ENCODE measurements around the gene ACSM5. TPM values are rescaled to one million over a fixed set of nuclear protein-coding genes. Genes with fewer than 3 reads are reported as not detected.
"Not testable (repeated sequence)": the region's sequence is repeated elsewhere in the genome, so short reads cannot be mapped to it uniquely, and the experiment has no call there.

ACSM5 gene
- total RNA-seq, 6 experiments from 2014 or later, result 45.8 to 231 (median 151) TPM

DNA sequence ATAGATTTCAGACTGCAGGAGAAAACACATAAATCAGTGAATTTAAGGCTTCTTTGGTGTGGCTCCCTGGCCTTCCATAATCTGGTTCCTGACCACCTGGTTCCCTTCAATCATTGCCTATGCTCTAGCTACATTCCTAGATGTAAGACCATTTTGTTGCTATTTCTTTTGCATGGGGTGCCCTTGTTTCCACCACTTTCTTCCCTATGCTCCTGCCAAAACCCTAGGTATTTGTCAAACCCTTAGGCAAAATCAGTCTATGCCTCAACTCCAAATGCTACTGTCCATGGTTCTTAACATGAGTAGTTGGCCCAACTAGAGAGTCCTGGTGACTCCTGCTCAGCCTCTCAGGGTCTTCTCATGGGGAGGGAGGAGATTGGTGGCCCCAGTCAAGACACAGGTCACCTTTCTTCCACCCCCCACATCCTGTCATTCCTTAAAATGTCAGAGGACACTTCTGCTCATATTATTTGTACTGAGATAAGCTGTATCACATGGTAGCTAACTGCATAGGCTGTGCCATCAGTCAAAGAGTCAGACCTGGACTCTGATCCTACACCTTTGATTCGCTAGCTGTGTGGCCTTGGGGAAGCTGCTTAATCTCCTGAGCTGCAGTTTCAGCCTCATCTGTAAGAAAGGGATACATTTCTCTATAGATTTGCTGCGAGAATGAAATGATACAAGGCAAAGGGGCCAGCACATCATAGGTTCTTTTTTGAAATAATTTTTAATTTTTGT lies 15.0 kb downstream of the ACSM5 start:
- 33% methylated on average over 2 of the region's 2 CpGs for WGBS (ENCODE audit: insufficient coverage, low coverage, low lambda C conversion rate, missing lambda C conversion rate)
- Histone ChIP-seq H3K27ac (peak overlapping the region; percentile 28 to 86 (median 78)), H3K27me3 (no peaks in the 10 kb centered on the region), H3K4me1 (peaks cover 0 to 45% (median 12%) of the 10 kb centered on the region in 4 donors), H3K4me3 (no peak overlapping the region), H3K9me3 (no peaks in the 10 kb centered on the region), H3K36me3 (no peaks in the 10 kb centered on the region)
- TF ChIP-seq POLR2A (IDR thresholded peaks at IDR 0.05), result no peak
- TF ChIP-seq, protein P1, sequence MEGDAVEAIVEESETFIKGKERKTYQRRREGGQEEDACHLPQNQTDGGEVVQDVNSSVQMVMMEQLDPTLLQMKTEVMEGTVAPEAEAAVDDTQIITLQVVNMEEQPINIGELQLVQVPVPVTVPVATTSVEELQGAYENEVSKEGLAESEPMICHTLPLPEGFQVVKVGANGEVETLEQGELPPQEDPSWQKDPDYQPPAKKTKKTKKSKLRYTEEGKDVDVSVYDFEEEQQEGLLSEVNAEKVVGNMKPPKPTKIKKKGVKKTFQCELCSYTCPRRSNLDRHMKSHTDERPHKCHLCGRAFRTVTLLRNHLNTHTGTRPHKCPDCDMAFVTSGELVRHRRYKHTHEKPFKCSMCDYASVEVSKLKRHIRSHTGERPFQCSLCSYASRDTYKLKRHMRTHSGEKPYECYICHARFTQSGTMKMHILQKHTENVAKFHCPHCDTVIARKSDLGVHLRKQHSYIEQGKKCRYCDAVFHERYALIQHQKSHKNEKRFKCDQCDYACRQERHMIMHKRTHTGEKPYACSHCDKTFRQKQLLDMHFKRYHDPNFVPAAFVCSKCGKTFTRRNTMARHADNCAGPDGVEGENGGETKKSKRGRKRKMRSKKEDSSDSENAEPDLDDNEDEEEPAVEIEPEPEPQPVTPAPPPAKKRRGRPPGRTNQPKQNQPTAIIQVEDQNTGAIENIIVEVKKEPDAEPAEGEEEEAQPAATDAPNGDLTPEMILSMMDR (IDR thresholded peaks at IDR 0.05), result no peak
- no peak for DNase-seq
- intact Hi-C loops (cut with DNase I), result no loop called here
- peak; percentile 63 to 79 (median 74) for ATAC-seq

DNA sequence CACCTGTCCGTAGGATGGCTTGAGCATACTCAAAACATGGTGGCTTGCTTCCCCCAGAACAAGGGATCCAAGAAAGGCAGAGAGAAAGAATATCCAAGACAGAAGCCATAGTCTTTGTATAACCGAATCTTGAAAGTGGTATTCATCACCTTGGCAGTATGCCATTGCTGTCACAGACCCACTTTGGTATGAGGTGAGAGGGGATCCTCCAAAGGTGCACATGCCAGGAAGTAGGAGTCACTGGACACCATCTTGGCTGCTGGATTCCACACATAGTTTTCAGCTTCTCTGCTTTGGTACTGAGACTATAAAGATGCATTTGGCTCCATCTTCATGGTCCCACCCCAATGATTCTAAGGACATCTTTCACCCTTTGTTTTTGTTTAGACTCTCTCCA lies 18.1 kb downstream of the ACSM5 start:
- peaks cover 0 to 55% (median 17%) of the 10 kb centered on the region in 4 donors for H3K4me1 ChIP-seq
- H3K27me3 ChIP-seq; H3K9me3 ChIP-seq; H3K36me3 ChIP-seq; intact Hi-C loops (cut with DNase I); ATAC-seq; DNase-seq; H3K4me3 ChIP-seq: not testable (repeated sequence)
- H3K27ac ChIP-seq, result peak overlapping the region; percentile 38 to 88 (median 85)
- WGBS (ENCODE audit: insufficient coverage, low coverage, low lambda C conversion rate, missing lambda C conversion rate), result 46% methylated on average over 2 of the region's 2 CpGs

DNA sequence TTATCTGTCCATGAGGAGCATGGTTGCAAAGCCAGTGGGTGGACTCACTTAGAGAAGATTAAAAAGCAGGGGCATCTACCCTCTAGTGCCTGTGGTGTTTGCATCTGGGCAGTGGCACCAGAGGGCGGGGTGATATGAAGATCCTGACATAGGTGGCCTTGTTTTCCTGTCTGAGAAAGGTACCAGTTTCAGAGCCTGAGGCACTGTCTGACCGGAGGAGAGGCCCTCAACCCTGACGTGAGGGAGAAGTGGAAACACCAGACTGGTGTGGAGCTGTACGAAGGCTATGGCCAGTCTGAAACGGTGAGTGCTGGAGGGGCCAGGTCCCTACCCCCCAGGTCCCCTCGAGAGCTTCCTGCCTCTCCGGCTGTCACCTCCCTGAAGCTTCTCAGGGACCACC lies 20.2 kb downstream of the ACSM5 start:
- H3K9me3 ChIP-seq, result not testable (repeated sequence)

DNA sequence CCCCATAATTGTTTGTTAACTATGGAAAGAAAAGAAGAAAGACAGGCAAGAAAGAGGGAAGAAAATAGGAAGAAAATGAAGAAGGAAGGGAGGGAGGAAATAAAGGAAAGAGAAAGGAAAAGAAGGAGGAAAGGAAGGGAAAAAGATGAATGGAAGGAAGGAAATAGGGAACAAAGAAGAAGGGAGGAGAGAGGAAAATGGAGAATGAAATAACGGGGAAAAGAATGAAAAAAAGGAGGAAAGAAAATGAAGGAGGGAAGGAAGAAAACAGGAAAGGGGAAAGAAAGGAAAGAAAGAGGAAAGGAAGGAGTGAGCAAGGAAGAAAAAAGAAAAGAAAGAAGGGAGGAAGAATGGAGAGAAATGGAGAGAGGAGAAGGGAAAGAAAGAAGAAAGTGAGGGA lies 21.1 kb downstream of the ACSM5 start:
- H3K4me3 ChIP-seq; H3K27me3 ChIP-seq; H3K36me3 ChIP-seq; H3K9me3 ChIP-seq; intact Hi-C loops (cut with DNase I); ATAC-seq; DNase-seq: not testable (repeated sequence)
- WGBS (ENCODE audit: insufficient coverage, low coverage, low lambda C conversion rate, missing lambda C conversion rate), result 100% methylated on average over 1 of the region's 1 CpG
- Histone ChIP-seq H3K27ac (peak overlapping the region in 1 of 3 donors; percentile 49), H3K4me1 (peaks cover 0 to 32% (median 6%) of the 10 kb centered on the region in 4 donors)

More for the DNA sequence above, 20.2 kb downstream of the ACSM5 start:
- H3K4me3 ChIP-seq; ATAC-seq; H3K27ac ChIP-seq; DNase-seq; intact Hi-C loops (cut with DNase I); H3K27me3 ChIP-seq; H3K36me3 ChIP-seq: not testable (repeated sequence)
- peaks cover 0 to 40% (median 8%) of the 10 kb centered on the region in 4 donors for H3K4me1 ChIP-seq
- WGBS (ENCODE audit: insufficient coverage, low coverage, low lambda C conversion rate, missing lambda C conversion rate), result 80% methylated on average over 2 of the region's 7 CpGs

DNA sequence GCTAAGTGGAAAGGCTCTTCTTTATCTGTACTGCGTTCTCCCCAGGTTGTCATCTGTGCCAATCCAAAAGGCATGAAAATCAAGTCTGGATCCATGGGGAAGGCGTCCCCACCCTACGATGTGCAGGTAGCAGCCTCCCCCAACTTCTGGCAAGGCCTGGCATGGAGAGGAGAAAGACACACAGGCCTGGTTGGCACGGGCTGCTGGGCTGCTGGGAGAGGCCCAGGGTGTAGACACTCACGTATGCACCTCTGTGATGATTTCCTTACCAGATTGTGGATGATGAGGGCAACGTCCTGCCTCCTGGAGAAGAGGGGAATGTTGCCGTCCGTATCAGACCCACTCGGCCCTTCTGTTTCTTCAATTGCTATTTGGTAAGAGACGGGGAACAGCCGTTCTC lies 21.6 kb downstream of the ACSM5 start:
- no peaks in the 10 kb centered on the region for H3K27me3 ChIP-seq
- DNase-seq (peak; percentile 69 to 74 (median 70)), ATAC-seq (peak; percentile 60 to 81 (median 73))
- H3K4me1 ChIP-seq, result peaks cover 0 to 31% (median 4%) of the 10 kb centered on the region in 4 donors
- TF ChIP-seq, protein P1 (IDR thresholded peaks at IDR 0.05), result no peak
- TF ChIP-seq POLR2A (IDR thresholded peaks at IDR 0.05), result no peak
- H3K4me3 ChIP-seq, result no peak overlapping the region
- no peaks in the 10 kb centered on the region for H3K36me3 ChIP-seq
- WGBS (ENCODE audit: insufficient coverage, low coverage, low lambda C conversion rate, missing lambda C conversion rate), result 41% methylated on average over 9 of the region's 11 CpGs
- peak overlapping the region in 2 of 3 donors; percentile 33 to 49 for H3K27ac ChIP-seq
- intact Hi-C loops (cut with DNase I), result no loop called here
- no peaks in the 10 kb centered on the region for H3K9me3 ChIP-seq

DNA sequence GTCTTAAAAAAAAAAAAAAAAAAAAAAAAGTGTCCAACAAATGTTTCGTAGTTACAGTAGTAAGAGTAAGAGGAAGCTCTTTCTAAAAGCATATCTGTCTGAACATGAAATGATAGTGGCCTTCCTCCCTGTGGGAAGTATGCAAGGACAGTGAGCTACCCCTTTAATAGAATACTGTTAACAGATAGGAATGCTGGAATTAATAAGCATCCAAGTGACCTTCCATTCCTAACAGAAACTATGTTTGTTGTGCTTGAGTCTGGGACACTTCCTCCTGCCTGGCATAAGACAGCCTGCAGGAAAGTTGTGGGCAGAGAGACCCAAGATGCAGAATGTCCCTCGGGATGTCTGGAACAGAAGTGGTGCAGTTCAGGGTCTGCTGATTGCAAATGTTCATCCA lies 29.6 kb downstream of the ACSM5 start:
- H3K27me3 ChIP-seq; H3K36me3 ChIP-seq; intact Hi-C loops (cut with DNase I); H3K9me3 ChIP-seq; DNase-seq; H3K4me3 ChIP-seq: not testable (repeated sequence)
- Histone ChIP-seq H3K27ac (peak overlapping the region in 2 of 3 donors; percentile 81 to 89), H3K4me1 (peaks cover 0 to 28% (median 13%) of the 10 kb centered on the region in 4 donors)
- ATAC-seq, result peak; percentile 2 to 29 (median 12)
- WGBS (ENCODE audit: insufficient coverage, low coverage, low lambda C conversion rate, missing lambda C conversion rate), result no CpG with 5 or more reads among the region's 2 CpGs

DNA sequence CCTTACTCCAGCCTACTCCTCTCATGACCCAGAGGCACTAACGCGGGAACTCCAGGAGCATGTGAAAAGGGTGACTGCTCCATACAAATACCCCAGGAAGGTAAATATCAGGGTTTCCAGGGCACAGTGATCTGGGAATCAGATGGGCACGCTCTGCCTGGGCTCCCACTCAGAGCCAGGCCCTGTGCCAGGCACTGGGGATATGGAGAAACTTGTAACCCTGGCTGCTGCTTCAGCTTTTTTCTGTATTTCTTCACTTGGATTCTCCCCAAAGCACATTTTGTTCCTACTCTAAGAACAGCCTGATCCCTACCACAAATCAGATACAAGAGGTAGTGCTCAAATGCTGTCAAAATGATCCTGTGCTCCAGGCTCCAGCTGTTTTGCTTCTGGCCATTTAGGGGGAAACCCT lies 30.5 kb downstream of the ACSM5 start:
- H3K4me3 ChIP-seq; intact Hi-C loops (cut with DNase I); H3K9me3 ChIP-seq; H3K27me3 ChIP-seq; H3K36me3 ChIP-seq: not testable (repeated sequence)
- 0% methylated on average over 1 of the region's 3 CpGs for WGBS (ENCODE audit: insufficient coverage, low coverage, low lambda C conversion rate, missing lambda C conversion rate)
- peak; percentile 84 to 93 (median 90) for ATAC-seq
- Histone ChIP-seq H3K4me1 (peaks cover 0 to 28% (median 13%) of the 10 kb centered on the region in 4 donors), H3K27ac (peak overlapping the region; percentile 47 to 89 (median 81))
- DNase-seq, result peak; percentile 62 to 92 (median 84)

DNA sequence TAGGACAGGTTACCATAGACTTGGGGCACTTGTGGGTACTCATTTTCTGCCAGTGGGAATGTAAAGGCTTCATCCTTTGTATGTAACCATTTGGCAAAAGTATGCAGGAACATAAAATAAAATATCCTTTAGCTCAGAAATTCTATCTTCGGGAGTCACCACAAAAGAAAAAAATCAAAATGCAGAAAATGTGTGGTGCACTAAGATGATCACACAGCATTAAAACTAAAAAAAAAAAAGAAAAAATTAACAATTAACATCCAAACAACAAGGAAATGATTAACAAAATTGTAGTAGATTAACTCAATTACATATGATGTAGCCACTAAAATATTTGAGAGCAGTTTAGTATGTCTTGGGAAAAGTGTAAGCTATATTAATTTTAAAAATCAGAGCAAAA lies 31.4 kb downstream of the ACSM5 start:
- H3K36me3 ChIP-seq; H3K27me3 ChIP-seq; intact Hi-C loops (cut with DNase I); H3K9me3 ChIP-seq; H3K4me3 ChIP-seq; DNase-seq: not testable (repeated sequence)
- H3K4me1 ChIP-seq, result peaks cover 0 to 28% (median 11%) of the 10 kb centered on the region in 4 donors
- ATAC-seq, result peak in 1 of 4 donors; percentile 8
- peak overlapping the region; percentile 47 to 90 (median 89) for H3K27ac ChIP-seq
- 20% methylated on average over 1 of the region's 1 CpG for WGBS (ENCODE audit: insufficient coverage, low coverage, low lambda C conversion rate, missing lambda C conversion rate)
